K562 (cell line): ENCODE measurements around the gene RBMS1. TPM values are rescaled to one million over a fixed set of nuclear protein-coding genes. Genes with fewer than 3 reads are reported as not detected.

Source experiments
- ATAC-seq: fragments of 200-7000 bp; cut with Tn5 transposase; 3 replicates; pipeline ENCODE4 v1.9.1; 2020; ENCODE audit warnings: moderate library complexity
- BruUV-seq: library from RNA; stranded (reverse); fragments of 400-500 nt; replicated peaks from 2 replicates; lab custom pipeline; 2021; lab: Mats Ljungman, UMichigan
- CTCF ChIA-PET: fragments of 300-600 bp; formaldehyde crosslinking; extraction: SDS; loops from one replicate; lab custom pipeline; 2021; ENCODE audit warnings: low intra/inter-chr PET ratio; lab: Yijun Ruan, JAX
- POLR2A ChIA-PET: fragments of 300-600, 350-650 bp; sonication (Branson Sonifier 250); formaldehyde crosslinking; extraction: SDS; loops from one replicate; lab custom pipeline; 2021; ENCODE audit warnings: antibody characterized with exemption, inconsistent platforms; lab: Yijun Ruan, JAX
- DNase-seq, 4 experiments: peaks; one replicate each; pipeline versions ENCODE4 v3.0.0 to v3.0.0-alpha.2; 2011 to 2018; ENCODE audit warnings: low spot score in 3 of 4, mixed read lengths in 3 of 4; ENCODE audit errors: extremely low read depth in 1 of 4
- FAIRE-seq: peaks from 2 replicates; lab custom pipeline; 2011; peaks lifted over from hg19 to GRCh38; lab: Jason Lieb, UNC
- H2AFZ ChIP-seq: 2 replicates; pipeline ENCODE4 v1.6.0; 2011; ENCODE audit warnings: low read depth, low read length, control low read depth, inconsistent platforms
- H3K27ac ChIP-seq: fragments of 200-600 bp; 3 replicates; pipeline ENCODE4 v1.8.0; 2011; ENCODE audit warnings: low read depth, mild to moderate bottlenecking, control low read depth, inconsistent platforms, low read length, moderate library complexity, mixed read lengths; ENCODE audit errors: extremely low read depth
- H3K27me3 ChIP-seq, 2 experiments: fragments of 300-600 bp in 1 of 2; 2 replicates in 1 of 2; 3 replicates in 1 of 2; pipeline versions ENCODE4 v1.6.0 to v1.8.0; 2011; ENCODE audit warnings: inconsistent platforms in 2 of 2, low read length in 2 of 2, mild to moderate bottlenecking in 1 of 2, mixed read lengths in 1 of 2, moderate library complexity in 1 of 2; ENCODE audit not compliant: control insufficient read depth in 2 of 2, insufficient read depth in 2 of 2
- H3K36me3 ChIP-seq: fragments of 300-600 bp; 3 replicates; pipeline ENCODE4 v1.8.0; 2011; ENCODE audit warnings: mild to moderate bottlenecking, low read length, inconsistent platforms; ENCODE audit not compliant: control insufficient read depth, insufficient read depth
- H3K4me1 ChIP-seq, 2 experiments: fragments of 200-600 bp in 1 of 2; replicated peaks in 1 of 2; 2 replicates in 1 of 2; 3 replicates in 1 of 2; pipeline versions ENCODE4 v1.5.1 to v1.8.0; 2011; ENCODE audit warnings: inconsistent platforms in 2 of 2, low read length in 2 of 2, mild to moderate bottlenecking in 1 of 2, mixed read lengths in 1 of 2, moderate library complexity in 1 of 2; ENCODE audit not compliant: control insufficient read depth in 2 of 2, insufficient read depth in 2 of 2
- H3K4me2 ChIP-seq: 2 replicates; pipeline ENCODE4 v1.6.1; 2011; ENCODE audit warnings: low read length, control low read depth, inconsistent platforms, mixed read lengths; ENCODE audit not compliant: insufficient read depth
- H3K4me3 ChIP-seq: fragments of 200-600 bp; sonication (generic), shearing (Covaris generic); 2 replicates; pipeline ENCODE4 v1.5.1; 2016; ENCODE audit warnings: control low read depth, inconsistent platforms
- H3K79me2 ChIP-seq: fragments of 200-600 bp; 3 replicates; pipeline ENCODE4 v1.8.0; 2011; ENCODE audit warnings: low read length, inconsistent platforms; ENCODE audit not compliant: control insufficient read depth, insufficient read depth
- H3K9ac ChIP-seq, 2 experiments: 2 replicates each; pipeline versions ENCODE4 v1.6.0 to v1.6.1; 2011; ENCODE audit warnings: low read depth in 2 of 2, low read length in 2 of 2, control low read depth in 1 of 2, inconsistent platforms in 1 of 2, mild to moderate bottlenecking in 1 of 2, mixed read lengths in 1 of 2; ENCODE audit not compliant: insufficient read depth in 1 of 2
- H3K9me1 ChIP-seq: one replicate; pipeline ENCODE4 v1.6.0; 2011; ENCODE audit warnings: inconsistent platforms, mild to moderate bottlenecking, low read length, moderate library complexity; ENCODE audit not compliant: control insufficient read depth, insufficient read depth
- H3K9me3 ChIP-seq: replicated peaks from 2 replicates; pipeline ENCODE4 v1.5.1; 2011; ENCODE audit warnings: low read depth, low read length, inconsistent platforms; ENCODE audit not compliant: control insufficient read depth, insufficient read depth
- H4K20me1 ChIP-seq: replicated peaks from 2 replicates; pipeline ENCODE4 v1.6.1; 2011; ENCODE audit warnings: low read length, inconsistent platforms, mixed read lengths; ENCODE audit not compliant: control insufficient read depth, insufficient read depth
- ATF3 ChIP-seq, 2 experiments: fragments of 450-650 bp in 1 of 2; sonication (generic) in 1 of 2; formaldehyde crosslinking in 1 of 2; IDR thresholded peaks in 1 of 2; conservative IDR thresholded peaks in 1 of 2; 2 replicates each; pipeline versions ENCODE4 v1.6.1 to v1.8.1; 2016 to 2023; ENCODE audit warnings: mild to moderate bottlenecking in 2 of 2, moderate library complexity in 2 of 2, inconsistent platforms in 1 of 2, missing genetic modification reagents in 1 of 2
- CREBBP ChIP-seq: IDR thresholded peaks from one replicate; pipeline ENCODE4 v1.6.1; 2012; ENCODE audit warnings: low read depth, mild to moderate bottlenecking, control low read depth, inconsistent platforms, low read length
- E2F5 ChIP-seq: sonication (generic); formaldehyde crosslinking; IDR thresholded peaks from 2 replicates; pipeline ENCODE4 v1.8.0; 2022; ENCODE audit warnings: mild to moderate bottlenecking, missing genetic modification reagents
- LARP7 ChIP-seq: fragments of 450-650 bp; IDR thresholded peaks from 2 replicates; pipeline ENCODE4 v1.6.1; 2016
- MCM2 ChIP-seq: fragments of 450-650 bp; IDR thresholded peaks from 2 replicates; pipeline ENCODE4 v1.6.1; 2017; ENCODE audit warnings: low read depth, mild to moderate bottlenecking
- MIER1 ChIP-seq: fragments of 450-650 bp; IDR thresholded peaks from 2 replicates; pipeline ENCODE4 v1.6.1; 2016; ENCODE audit warnings: antibody characterized with exemption, mild to moderate bottlenecking, low read depth
- RNF2 ChIP-seq: sonication (generic); IDR thresholded peaks from 2 replicates; pipeline ENCODE4 v1.6.1; 2016
- SMAD3 ChIP-seq: fragments of 450-650 bp; formaldehyde crosslinking; conservative IDR thresholded peaks from 2 replicates; pipeline ENCODE4 v1.4.0; 2020; ENCODE audit warnings: mild to moderate bottlenecking
- WGBS: fragments of 100-300 bp; shearing (Covaris generic); methylation state at CpG from one replicate; pipeline ENCODE4 v1.1.6; 2016; ENCODE audit warnings: low coverage, mixed read lengths; ENCODE audit not compliant: insufficient coverage; ENCODE audit errors: missing lambda C conversion rate; 5-methylcytosine and 5-hydroxymethylcytosine counted together
- in situ Hi-C: fragments of 300-500 bp; cut with MboI; formaldehyde crosslinking; loops from 4 replicates; pipeline ENCODE4 v1.15.0; 2018; ENCODE audit warnings: inconsistent platforms, mixed read lengths
- intact Hi-C: fragments of 100-400 bp; cut with micrococcal nuclease; formaldehyde crosslinking; loops from 2 replicates; pipeline ENCODE4 v1.14.2; 2022
- polyA plus RNA-seq, 8 experiments: library from polyadenylated mRNA; depleted of rRNA in 4 of 8; stranded (reverse) in 5 of 8; unstranded in 3 of 8; fragments of >200 nt; fragmentation: Nextera tagmentation in 2 of 8; fragmentation: Illumina TruSeq in 1 of 8; extraction: Ambion mirVana in 2 of 8; extraction: Trizol in 1 of 8; gene quantifications; 2 replicates each; pipeline versions ENCODE4 v1.2.1 to v1.2.3, GENCODE V29; 2011 to 2014; ENCODE audit warnings: inconsistent platforms in 1 of 8, missing spikeins in 1 of 8
- total RNA-seq, 7 experiments: library from RNA; depleted of rRNA in 6 of 7; stranded (reverse); fragments of >200 nt in 6 of 7; fragmentation: Illumina TruSeq in 2 of 7; extraction: Trizol in 2 of 7; gene quantifications; 2 replicates each; pipeline versions ENCODE4 v1.2.1 to v1.2.3, GENCODE V29; 2011 to 2021; ENCODE audit warnings: low replicate concordance in 1 of 7

The RBMS1 gene
- total and polyA plus RNA-seq, 9 of the 15 experiments (the other 6 are each of a cell fraction or from before 2014, with no cell fraction given): 0.04 to 0.31 (median 0.09) TPM; not detected in 6

GRCh38 chr2:160362541-160362940 lies 131.1 kb downstream of the RBMS1 start:
- 0% methylated on average over 2 of the region's 2 CpGs for WGBS
- intact Hi-C loops: no loop called here
- Histone ChIP-seq H3K4me2 (no peak overlapping the region), H3K36me3 (no peaks in the 10 kb centered on the region), H4K20me1 (no peaks in the 10 kb centered on the region), H3K4me3 (no peak overlapping the region), H3K9ac (no peak overlapping the region), H3K4me1 (no peaks in the 10 kb centered on the region), H3K27me3 (no peaks in the 10 kb centered on the region), H2AFZ (no peak overlapping the region), H3K9me3 (no peaks in the 10 kb centered on the region), H3K9me1 (no peaks in the 10 kb centered on the region), H3K79me2 (no peaks in the 10 kb centered on the region), H3K27ac (no peak overlapping the region)
- no peak for FAIRE-seq
- no peak for ATAC-seq
- POLR2A ChIA-PET: no interaction called here
- DNase-seq: no peak
- BruUV-seq: no TSS peak
- CTCF ChIA-PET: no interaction called here
- TF ChIP-seq ATF3 (IDR thresholded peaks at IDR 0.05) (no peak), ATF3 (CRISPR knock-in tag; conservative IDR thresholded peaks at IDR 0.05) (no peak), CREBBP (no peak), MCM2 (no peak), RNF2 (no peak), MIER1 (no peak), LARP7 (no peak), E2F5 (no peak), SMAD3 (CRISPR knock-in tag) (no peak)
- in situ Hi-C loops: no loop called here
